Natural killer cell (primary cell): ENCODE results near the gene PCED1B. TPM values are rescaled to one million over a fixed set of nuclear protein-coding genes. Genes with fewer than 3 reads are reported as not detected.

Source experiments
- ATAC-seq, 3 donors: fragments of 150-1000 bp in 2 of 3; fragments of 200-7000 bp in 1 of 3; cut with Tn5 transposase; 1 replicate in 1 of 3; 2 replicates in 2 of 3; pipeline ENCODE4 v1.10.0; 2021; ENCODE audit warnings: mild to moderate bottlenecking in 2 of 3, moderate library complexity in 2 of 3
- DNase-seq, 2 donors: peaks; one replicate each; pipeline versions ENCODE4 v3.0.0 to v3.0.0-alpha.2; 2013 to 2021; ENCODE audit warnings: mixed read lengths in 1 of 2
- H3K27ac ChIP-seq: one replicate; pipeline ENCODE4 v1.5.1; 2013; ENCODE audit warnings: mild to moderate bottlenecking, low read length
- H3K27me3 ChIP-seq: one replicate; pipeline ENCODE4 v1.6.1; 2013; ENCODE audit warnings: low read length; ENCODE audit not compliant: control insufficient read depth, insufficient read depth
- H3K36me3 ChIP-seq: one replicate; pipeline ENCODE4 v1.6.1; 2013; ENCODE audit warnings: low read length; ENCODE audit not compliant: control insufficient read depth, insufficient read depth
- H3K4me1 ChIP-seq: one replicate; pipeline ENCODE4 v1.6.1; 2013; ENCODE audit warnings: low read length; ENCODE audit not compliant: control insufficient read depth, insufficient read depth
- H3K4me3 ChIP-seq: one replicate; pipeline ENCODE4 v1.5.1; 2013; ENCODE audit warnings: low read length
- H3K9me3 ChIP-seq: one replicate; pipeline ENCODE4 v1.6.1; 2013; ENCODE audit warnings: low read length; ENCODE audit not compliant: control insufficient read depth, insufficient read depth
- H3K27ac Mint-ChIP-seq, 2 donors: one replicate each; pipeline ENCODE4 v1.8.0; 2022; ENCODE audit warnings: mild to moderate bottlenecking in 2 of 2, mixed read lengths in 2 of 2, moderate library complexity in 1 of 2
- H3K27me3 Mint-ChIP-seq, 2 donors: one replicate each; pipeline ENCODE4 v1.8.0; 2022; ENCODE audit warnings: low read depth in 2 of 2, mixed read lengths in 2 of 2
- H3K36me3 Mint-ChIP-seq: one replicate; pipeline ENCODE4 v1.8.0; 2022; ENCODE audit warnings: mixed read lengths
- H3K4me1 Mint-ChIP-seq, 2 donors: one replicate each; pipeline ENCODE4 v1.8.0; 2022; ENCODE audit warnings: mixed read lengths in 2 of 2
- H3K4me3 Mint-ChIP-seq: one replicate; pipeline ENCODE4 v1.8.0; 2022; ENCODE audit warnings: mild to moderate bottlenecking, moderate library complexity, mixed read lengths
- H3K9me3 Mint-ChIP-seq, 2 donors: one replicate each; pipeline ENCODE4 v1.8.0; 2022; ENCODE audit warnings: mixed read lengths in 2 of 2
- WGBS: methylation state at CpG from one replicate; pipeline ENCODE4 v1.1.7; 2013; ENCODE audit warnings: missing lambda C conversion rate; ENCODE audit not compliant: insufficient coverage; 5-methylcytosine and 5-hydroxymethylcytosine counted together
- intact Hi-C: fragments of 100-400 bp; cut with micrococcal nuclease; formaldehyde crosslinking; loops from one replicate; pipeline ENCODE4 v1.14.2; 2022
- total RNA-seq, 4 donors: library from RNA; stranded (reverse); fragments of 120-200 nt in 1 of 4; gene quantifications; one replicate each; pipeline versions ENCODE4 v1.2.3 to v1.2.4, GENCODE V29; 2013 to 2022
- TF ChIP-seq, protein P1 (sequence below): fragments of 200-600 bp; IDR thresholded peaks from one replicate; pipeline ENCODE4 v1.8.0; 2022; ENCODE audit warnings: antibody characterized with exemption

Gene PCED1B
- total RNA-seq, 3 donors from 2014 or later (not counting 1 experiment from before 2014, with no cell fraction given) = 30.2 to 35.9 (median 33.3) TPM

DNA sequence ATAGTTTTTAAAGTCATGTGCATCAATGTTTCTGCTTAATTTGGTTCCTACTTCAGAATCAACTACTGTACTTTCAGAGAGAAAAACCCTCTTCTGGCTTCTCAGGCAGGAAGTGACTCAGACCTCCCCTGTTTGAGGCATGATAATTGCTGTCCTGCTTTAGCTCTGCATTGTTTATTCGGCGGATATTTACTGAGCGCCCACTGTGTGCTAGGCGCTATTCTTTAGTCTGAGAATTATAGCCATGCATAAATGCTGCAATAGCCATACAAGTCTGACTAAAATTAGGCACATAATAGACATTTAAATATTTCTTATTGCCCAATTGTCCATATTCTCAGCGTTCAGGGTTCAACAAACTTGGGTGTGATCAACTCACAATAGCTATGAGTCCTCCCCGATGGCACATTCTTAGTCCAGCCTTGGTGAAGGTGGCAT lies 6.4 kb downstream of the PCED1B start:
- WGBS = 18% methylated on average over 6 of the region's 6 CpGs
- TF ChIP-seq, protein P1, sequence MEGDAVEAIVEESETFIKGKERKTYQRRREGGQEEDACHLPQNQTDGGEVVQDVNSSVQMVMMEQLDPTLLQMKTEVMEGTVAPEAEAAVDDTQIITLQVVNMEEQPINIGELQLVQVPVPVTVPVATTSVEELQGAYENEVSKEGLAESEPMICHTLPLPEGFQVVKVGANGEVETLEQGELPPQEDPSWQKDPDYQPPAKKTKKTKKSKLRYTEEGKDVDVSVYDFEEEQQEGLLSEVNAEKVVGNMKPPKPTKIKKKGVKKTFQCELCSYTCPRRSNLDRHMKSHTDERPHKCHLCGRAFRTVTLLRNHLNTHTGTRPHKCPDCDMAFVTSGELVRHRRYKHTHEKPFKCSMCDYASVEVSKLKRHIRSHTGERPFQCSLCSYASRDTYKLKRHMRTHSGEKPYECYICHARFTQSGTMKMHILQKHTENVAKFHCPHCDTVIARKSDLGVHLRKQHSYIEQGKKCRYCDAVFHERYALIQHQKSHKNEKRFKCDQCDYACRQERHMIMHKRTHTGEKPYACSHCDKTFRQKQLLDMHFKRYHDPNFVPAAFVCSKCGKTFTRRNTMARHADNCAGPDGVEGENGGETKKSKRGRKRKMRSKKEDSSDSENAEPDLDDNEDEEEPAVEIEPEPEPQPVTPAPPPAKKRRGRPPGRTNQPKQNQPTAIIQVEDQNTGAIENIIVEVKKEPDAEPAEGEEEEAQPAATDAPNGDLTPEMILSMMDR = no peak
- Histone ChIP-seq H3K27ac (peak overlapping the region; percentile 55), H3K27me3 (no peaks in the 10 kb centered on the region), H3K36me3 (no peaks in the 10 kb centered on the region), H3K9me3 (no peaks in the 10 kb centered on the region), H3K4me1 (peaks cover 16% of the 10 kb centered on the region), H3K4me3 (peak overlapping the region; percentile 11)
- Mint-ChIP-seq H3K9me3 (no peaks in the 10 kb centered on the region), H3K27ac (peak overlapping the region; percentile 82 to 95), H3K4me1 (peaks cover 51 to 53% of the 10 kb centered on the region in 2 donors), H3K4me3 (peak overlapping the region; percentile 79), H3K27me3 (no peaks in the 10 kb centered on the region), H3K36me3 (no peaks in the 10 kb centered on the region)
- DNase-seq (peak; percentile 30 to 74), ATAC-seq (peak; percentile 91 to 96 (median 92))
- intact Hi-C loops = loop anchor here (2.0 kb wide), 1 partner anchor 191 kb away; no protein-coding TSS in a partner anchor

DNA sequence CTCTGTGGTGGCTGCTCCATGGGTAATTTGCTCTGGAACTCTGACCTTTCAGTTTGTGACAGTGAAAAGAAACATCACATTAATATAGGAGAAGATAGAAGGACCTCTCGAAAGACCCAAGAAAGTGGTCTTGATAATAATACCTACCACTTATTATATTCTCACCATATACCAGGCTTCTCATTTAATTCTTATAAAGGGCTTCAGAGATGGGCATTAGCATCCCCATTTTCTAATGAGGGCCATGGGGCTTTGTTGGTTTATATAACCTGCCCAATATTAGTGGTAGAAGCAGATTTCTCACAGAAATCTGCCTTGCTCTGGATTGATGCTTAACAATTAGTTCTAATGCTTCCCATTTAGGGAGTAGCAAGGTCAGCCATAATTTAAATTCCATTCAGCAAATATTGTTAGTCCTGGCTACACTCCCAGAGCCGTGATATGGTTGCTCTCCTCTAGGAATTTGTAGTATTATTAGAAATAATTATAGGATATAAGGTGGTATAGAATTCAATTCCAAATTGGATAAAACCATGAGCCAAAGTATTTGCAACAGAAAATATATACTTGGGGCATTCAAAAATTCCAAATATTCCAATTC lies 7.8 kb downstream of the PCED1B start:
- Histone ChIP-seq H3K4me1 (peaks cover 12% of the 10 kb centered on the region), H3K27ac (no peak overlapping the region), H3K4me3 (no peak overlapping the region), H3K36me3 (no peaks in the 10 kb centered on the region), H3K27me3 (no peaks in the 10 kb centered on the region), H3K9me3 (no peaks in the 10 kb centered on the region)
- TF ChIP-seq, protein P1 = no peak
- no peaks in the 10 kb centered on the region for H3K36me3 Mint-ChIP-seq
- ATAC-seq (no peak), DNase-seq (no peak)
- no peaks in the 10 kb centered on the region for H3K27me3 Mint-ChIP-seq
- intact Hi-C loops = no loop called here
- WGBS = no CpG with 5 or more reads among the region's 2 CpGs
- H3K4me1 Mint-ChIP-seq = peaks cover 38 to 39% of the 10 kb centered on the region in 2 donors
- no peaks in the 10 kb centered on the region for H3K9me3 Mint-ChIP-seq
- no peak overlapping the region for H3K4me3 Mint-ChIP-seq
- no peak overlapping the region for H3K27ac Mint-ChIP-seq

DNA sequence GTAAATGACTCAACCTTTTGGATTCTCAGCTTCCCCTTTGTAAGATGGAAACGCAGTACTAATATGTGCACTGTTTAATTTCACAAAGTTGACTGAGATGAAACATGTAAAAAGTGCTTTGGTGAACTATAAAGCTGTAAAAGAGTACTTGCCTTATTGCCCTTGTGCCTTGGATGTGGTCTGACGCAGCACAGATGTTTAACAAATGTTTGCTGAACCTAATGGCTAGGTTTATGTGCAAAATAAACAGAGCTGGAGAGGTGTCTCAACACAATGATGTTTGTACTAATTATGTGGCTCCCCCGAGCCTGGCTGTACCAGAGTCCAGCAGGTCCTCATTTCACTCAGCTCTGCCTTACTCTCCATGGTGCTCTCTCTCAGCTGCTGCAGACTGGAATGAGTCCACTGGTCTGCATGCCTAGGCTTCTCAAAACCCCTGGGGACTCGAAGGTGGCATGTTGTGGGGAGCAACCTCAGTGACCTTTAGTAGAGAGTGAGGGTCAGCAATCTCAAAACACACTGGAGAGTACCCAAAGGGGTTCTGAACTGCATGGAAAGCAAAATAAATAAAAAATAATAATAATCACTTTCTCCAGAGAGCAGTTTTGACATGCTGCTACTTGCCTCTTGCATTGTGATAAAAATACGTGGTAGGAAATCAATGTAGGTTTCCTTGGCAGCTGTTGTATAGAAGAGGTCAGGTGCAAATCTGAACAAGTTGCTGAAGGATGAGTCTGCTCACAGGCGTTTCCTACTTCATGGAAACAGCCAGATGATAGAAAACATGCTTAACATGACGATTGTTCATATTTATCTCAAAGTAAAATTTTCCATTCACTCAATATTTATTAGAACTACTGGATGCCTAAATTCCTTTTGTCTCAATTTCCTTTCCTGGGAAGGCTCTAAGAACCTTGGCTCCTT lies 8.9 kb downstream of the PCED1B start:
- H3K9me3 ChIP-seq = no peaks in the 10 kb centered on the region
- H3K36me3 ChIP-seq = no peaks in the 10 kb centered on the region
- H3K4me3 Mint-ChIP-seq = no peak overlapping the region
- WGBS = 89% methylated on average over 7 of the region's 7 CpGs
- H3K9me3 Mint-ChIP-seq = no peaks in the 10 kb centered on the region
- peaks cover 12% of the 10 kb centered on the region for H3K4me1 ChIP-seq
- no peaks in the 10 kb centered on the region for H3K36me3 Mint-ChIP-seq
- H3K4me3 ChIP-seq = no peak overlapping the region
- no peaks in the 10 kb centered on the region for H3K27me3 ChIP-seq
- no peak overlapping the region for H3K27ac Mint-ChIP-seq
- intact Hi-C loops = no loop called here
- H3K27me3 Mint-ChIP-seq = no peaks in the 10 kb centered on the region
- ATAC-seq = no peak
- TF ChIP-seq, protein P1 = no peak
- DNase-seq = no peak
- no peak overlapping the region for H3K27ac ChIP-seq
- peaks cover 27 to 28% of the 10 kb centered on the region in 2 donors for H3K4me1 Mint-ChIP-seq
